K562 (cell line): ENCODE measurements around the gene PRSS8. TPM values are rescaled to one million over a fixed set of nuclear protein-coding genes. Genes with fewer than 3 reads are reported as not detected.

Experiments
- CREB3 ChIP-seq: fragments of 450-650 bp; conservative IDR thresholded peaks from 2 replicates; pipeline ENCODE4 v1.6.1; 2016; ENCODE audit warnings: missing genetic modification characterization, low read depth, mild to moderate bottlenecking, missing compliant biosample characterization, moderate library complexity
- ERF ChIP-seq: fragments of 450-650 bp; formaldehyde crosslinking; IDR thresholded peaks from 2 replicates; pipeline ENCODE4 v1.4.0; 2020; ENCODE audit warnings: mild to moderate bottlenecking, mixed read lengths
- FOXM1 ChIP-seq, 2 experiments: fragments of 450-650 bp in 1 of 2; sonication (generic) in 1 of 2; formaldehyde crosslinking in 1 of 2; IDR thresholded peaks; 2 replicates each; pipeline versions ENCODE4 v1.6.1 to v1.9.0; 2017 to 2022; ENCODE audit warnings: low read depth in 2 of 2, mild to moderate bottlenecking in 2 of 2, missing genetic modification reagents in 1 of 2, moderate library complexity in 1 of 2
- HDAC3 ChIP-seq: fragments of 450-650 bp; IDR thresholded peaks from 2 replicates; pipeline ENCODE4 v1.6.1; 2018; ENCODE audit warnings: borderline replicate concordance, mild to moderate bottlenecking, moderate library complexity; ENCODE audit not compliant: partially characterized antibody
- HEY1 ChIP-seq: fragments of 250-450 bp; sonication (Bioruptor Pico); IDR thresholded peaks from 2 replicates; pipeline ENCODE4 v1.5.0; 2020; ENCODE audit warnings: mild to moderate bottlenecking, moderate library complexity, borderline replicate concordance
- ILF3 ChIP-seq: fragments of 450-650 bp; IDR thresholded peaks from 2 replicates; pipeline ENCODE4 v1.6.1; 2018; ENCODE audit warnings: antibody characterized with exemption, mild to moderate bottlenecking, moderate library complexity, borderline replicate concordance
- KLF13 ChIP-seq: fragments of 450-650 bp; IDR thresholded peaks from 2 replicates; pipeline ENCODE4 v1.6.1; 2016; ENCODE audit warnings: missing genetic modification characterization, low read depth, mild to moderate bottlenecking, missing compliant biosample characterization, moderate library complexity, borderline replicate concordance
- NONO ChIP-seq, 2 experiments: fragments of 200-400 bp in 1 of 2; fragments of 450-650 bp in 1 of 2; formaldehyde crosslinking in 1 of 2; IDR thresholded peaks; 2 replicates each; pipeline ENCODE4 v1.6.1; 2017; ENCODE audit warnings: low read depth in 2 of 2, mild to moderate bottlenecking in 2 of 2, moderate library complexity in 2 of 2, low read length in 1 of 2
- POLR2A ChIP-seq: fragments of 450-650 bp; conservative IDR thresholded peaks from 2 replicates; pipeline ENCODE4 v1.6.1; 2016
- POLR2AphosphoS2 ChIP-seq: IDR thresholded peaks from 2 replicates; pipeline ENCODE4 v1.6.1; 2012; ENCODE audit warnings: low read length, improper control_type of control experiment
- SMAD1 ChIP-seq: fragments of 150-350 bp; IDR thresholded peaks from 2 replicates; pipeline ENCODE4 v1.6.1; 2014; ENCODE audit warnings: low read length, low read depth; ENCODE audit not compliant: partially characterized antibody
- SMAD4 ChIP-seq: fragments of 250-450 bp; sonication (Bioruptor Pico); conservative IDR thresholded peaks from 2 replicates; pipeline ENCODE4 v1.8.0; 2021; ENCODE audit warnings: inconsistent platforms, mild to moderate bottlenecking, moderate library complexity
- TEAD4 ChIP-seq, 2 experiments: sonication (generic) in 1 of 2; formaldehyde crosslinking in 1 of 2; IDR thresholded peaks; 2 replicates each; pipeline versions ENCODE4 v1.6.1 to v1.8.0; 2012 to 2022; ENCODE audit warnings: borderline replicate concordance in 1 of 2, inconsistent platforms in 1 of 2, low read length in 1 of 2, mild to moderate bottlenecking in 1 of 2, missing genetic modification reagents in 1 of 2
- TOE1 ChIP-seq, 2 experiments: fragments of 450-650 bp in 1 of 2; sonication (generic) in 1 of 2; formaldehyde crosslinking in 1 of 2; IDR thresholded peaks; 2 replicates each; pipeline versions ENCODE4 v1.7.1 to v1.8.0; 2016 to 2022; ENCODE audit warnings: borderline replicate concordance in 2 of 2, mild to moderate bottlenecking in 2 of 2, antibody characterized with exemption in 1 of 2, inconsistent platforms in 1 of 2, low read depth in 1 of 2, missing genetic modification reagents in 1 of 2, moderate library complexity in 1 of 2
- U2AF2 ChIP-seq: fragments of 200-400 bp; formaldehyde crosslinking; optimal IDR thresholded peaks from 2 replicates; pipeline ENCODE3; 2017; ENCODE audit warnings: low read depth, mild to moderate bottlenecking, low read length
- WHSC1 ChIP-seq: IDR thresholded peaks from one replicate; pipeline ENCODE4 v1.6.1; 2012; ENCODE audit warnings: low read length, control low read depth, inconsistent platforms
- ZNF134 ChIP-seq: fragments of 250-450 bp; sonication (Bioruptor Pico); conservative IDR thresholded peaks from 2 replicates; pipeline ENCODE4 v1.4.0; 2020
- ZNF239 ChIP-seq: fragments of 250-450 bp; sonication (Bioruptor Pico); IDR thresholded peaks from 2 replicates; pipeline ENCODE4 v1.4.0; 2020; ENCODE audit warnings: mild to moderate bottlenecking
- ZNF592 ChIP-seq: fragments of 450-650 bp; IDR thresholded peaks from 2 replicates; pipeline ENCODE4 v1.6.1; 2017; ENCODE audit warnings: antibody characterized with exemption, mild to moderate bottlenecking
- polyA plus RNA-seq, 8 experiments: library from polyadenylated mRNA; depleted of rRNA in 4 of 8; stranded (reverse) in 5 of 8; unstranded in 3 of 8; fragments of >200 nt; fragmentation: Nextera tagmentation in 2 of 8; fragmentation: Illumina TruSeq in 1 of 8; extraction: Ambion mirVana in 2 of 8; extraction: Trizol in 1 of 8; gene quantifications; 2 replicates each; pipeline versions ENCODE4 v1.2.1 to v1.2.3, GENCODE V29; 2011 to 2014; ENCODE audit warnings: inconsistent platforms in 1 of 8, missing spikeins in 1 of 8
- total RNA-seq, 7 experiments: library from RNA; depleted of rRNA in 6 of 7; stranded (reverse); fragments of >200 nt in 6 of 7; fragmentation: Illumina TruSeq in 2 of 7; extraction: Trizol in 2 of 7; gene quantifications; 2 replicates each; pipeline versions ENCODE4 v1.2.1 to v1.2.3, GENCODE V29; 2011 to 2021; ENCODE audit warnings: low replicate concordance in 1 of 7
- TF ChIP-seq, protein P1 (sequence below): fragments of 450-650 bp; IDR thresholded peaks from 2 replicates; pipeline ENCODE4 v1.6.1; 2016; ENCODE audit warnings: missing biosample characterization, missing genetic modification characterization

PRSS8 gene
- total and polyA plus RNA-seq, 9 of the 15 experiments (the other 6 are each of a cell fraction or from before 2014, with no cell fraction given): 0.25 to 3.9 (median 1.3) TPM; not detected in 1

DNA sequence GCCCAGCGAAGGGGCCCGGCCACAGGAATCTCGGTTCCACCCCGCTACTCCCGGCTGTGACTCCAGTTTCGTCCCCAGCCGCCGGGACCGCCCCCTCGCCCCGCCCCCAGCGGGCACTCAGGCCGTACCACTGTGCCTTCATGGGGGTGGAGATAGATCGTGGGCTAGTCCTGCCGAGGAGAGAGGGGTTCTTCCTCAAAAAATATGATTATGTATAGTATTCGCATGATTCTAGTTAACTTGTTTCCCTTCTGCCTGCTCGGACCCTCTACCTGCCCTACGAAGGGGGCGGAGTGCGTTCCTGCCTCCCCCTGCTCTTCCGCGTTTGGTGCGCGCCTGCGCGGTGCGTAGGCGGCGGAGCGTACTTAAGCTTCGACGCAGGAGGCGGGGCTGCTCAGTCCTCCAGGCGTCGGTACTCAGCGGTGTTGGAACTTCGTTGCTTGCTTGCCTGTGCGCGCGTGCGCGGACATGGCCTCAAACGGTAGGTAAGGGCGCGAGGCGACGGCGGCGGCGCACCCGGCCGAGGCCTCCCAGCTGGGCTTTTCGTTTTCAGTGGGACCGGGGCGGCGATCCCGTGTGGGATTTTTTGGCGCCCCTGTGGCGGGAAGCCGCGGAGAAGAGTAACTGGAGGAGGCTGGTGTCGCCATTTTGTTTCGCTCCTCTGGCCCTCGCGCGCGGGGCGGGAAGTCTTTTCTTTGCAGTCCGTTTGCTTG is 44.4 kb upstream of the PRSS8 start, which contains the start of gene FUS (continued):
- TF ChIP-seq, protein P1, sequence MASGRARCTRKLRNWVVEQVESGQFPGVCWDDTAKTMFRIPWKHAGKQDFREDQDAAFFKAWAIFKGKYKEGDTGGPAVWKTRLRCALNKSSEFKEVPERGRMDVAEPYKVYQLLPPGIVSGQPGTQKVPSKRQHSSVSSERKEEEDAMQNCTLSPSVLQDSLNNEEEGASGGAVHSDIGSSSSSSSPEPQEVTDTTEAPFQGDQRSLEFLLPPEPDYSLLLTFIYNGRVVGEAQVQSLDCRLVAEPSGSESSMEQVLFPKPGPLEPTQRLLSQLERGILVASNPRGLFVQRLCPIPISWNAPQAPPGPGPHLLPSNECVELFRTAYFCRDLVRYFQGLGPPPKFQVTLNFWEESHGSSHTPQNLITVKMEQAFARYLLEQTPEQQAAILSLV (tag): no peak
- peak; percentile 97 for TF ChIP-seq KLF13 (tag)
- TF ChIP-seq ZNF592: no peak; the same call in 1 of the 2 replicates
- TF ChIP-seq WHSC1: no peak
- TF ChIP-seq ZNF134 (CRISPR knock-in tag): peak; percentile 44; the same call in 1 of the 2 replicates
- TF ChIP-seq CREB3: peak; percentile 59; the same call in 1 of the 2 replicates
- TF ChIP-seq TOE1 (IDR thresholded peaks at IDR 0.05; ENCODE audit: borderline replicate concordance): peak; percentile 99
- TF ChIP-seq TOE1 (CRISPR knock-in tag; IDR thresholded peaks at IDR 0.05; ENCODE audit: borderline replicate concordance, low read depth): peak; percentile 79; the same call in 1 of the 2 replicates
- peak; percentile 50 for TF ChIP-seq SMAD4
- TF ChIP-seq POLR2AphosphoS2: peak; percentile 97
- peak; percentile 84; the same call in 1 of the 2 replicates for TF ChIP-seq ILF3
- peak; percentile 100 for TF ChIP-seq POLR2A
- peak; percentile 98 for TF ChIP-seq SMAD1
- peak; percentile 62 for TF ChIP-seq TEAD4 (IDR thresholded peaks at IDR 0.05; ENCODE audit: low read length)
- TF ChIP-seq TEAD4 (CRISPR knock-in tag; IDR thresholded peaks at IDR 0.05; ENCODE audit: borderline replicate concordance): peak; percentile 18; the same call in 1 of the 2 replicates
- peak; percentile 49 for TF ChIP-seq HDAC3
- TF ChIP-seq ERF (CRISPR knock-in tag): peak; percentile 91
- TF ChIP-seq ZNF239 (CRISPR knock-in tag): peak; percentile 48
- peak; percentile 99 to 100 for TF ChIP-seq NONO (IDR thresholded peaks at IDR 0.05; ENCODE audit: low read depth in 2 of 2, low read length in 1 of 2)
- no peak for TF ChIP-seq U2AF2
- TF ChIP-seq FOXM1 (IDR thresholded peaks at IDR 0.05; ENCODE audit: low read depth): peak; percentile 81; the same call in 1 of the 2 replicates
- TF ChIP-seq FOXM1 (CRISPR knock-in tag; IDR thresholded peaks at IDR 0.05; ENCODE audit: low read depth): peak; percentile 95; the same call in 1 of the 2 replicates
- TF ChIP-seq HEY1: 0 out of 2 replicates have a peak, but pooled peaks have one; percentile 35
